ENCODE data around the gene GRIK3. TPM values are rescaled to one million over a fixed set of nuclear protein-coding genes. Genes with fewer than 3 reads are reported as not detected.

GRIK3 gene
- total and polyA plus RNA-seq, 2 of the 8 experiments (the other 6 are each of a cell fraction or from before 2014, with no cell fraction given): 2.1 to 3.4 TPM

DNA sequence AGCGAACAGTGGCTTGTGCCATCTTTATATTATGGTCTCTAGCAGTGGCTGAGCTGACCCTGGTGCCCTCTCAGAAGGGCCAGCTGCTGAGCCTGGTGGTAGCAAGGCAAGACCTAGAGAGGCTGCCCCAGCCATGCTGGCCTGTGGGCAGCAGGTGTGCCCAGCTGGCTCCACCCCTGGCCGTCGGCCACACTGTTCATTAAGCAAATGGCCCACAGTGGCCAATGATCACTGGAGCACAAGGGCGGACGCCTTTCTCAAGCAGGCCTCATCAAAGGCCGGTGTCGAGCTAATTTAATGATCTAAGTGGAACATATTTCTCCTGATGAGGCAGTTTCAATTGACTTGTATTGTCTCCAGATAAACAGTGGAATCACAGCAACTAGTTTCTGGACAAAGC is 89.4 kb downstream of the GRIK3 start:
- no peak overlapping the region for H3K23ac ChIP-seq (ENCODE audit: insufficient read length)
- no peak overlapping the region for H3K4me3 ChIP-seq (ENCODE audit: extremely low read depth in 1 of 4, insufficient read depth in 2 of 4, low read depth in 3 of 4, low read length in 4 of 4)
- no peaks in the 10 kb centered on the region for H4K20me1 ChIP-seq (replicated peaks in 1 of 2; ENCODE audit: control insufficient read depth in 1 of 2, insufficient read depth in 2 of 2, low read length in 2 of 2)
- CTCF ChIA-PET (ENCODE audit: partially characterized antibody): interaction anchor here (1.2 to 4.8 kb wide), 4 partner anchors 22 to 84 kb away, joined by 3 to 17 read pairs (median 4); no protein-coding TSS in a partner anchor
- no peak overlapping the region for H2BK20ac ChIP-seq (ENCODE audit: low read length)
- no peak overlapping the region for H2AFZ ChIP-seq (ENCODE audit: low read length)
- no peak overlapping the region for H2BK5ac ChIP-seq (ENCODE audit: low read depth, low read length)
- no peak overlapping the region for H3K9ac ChIP-seq (replicated peaks in 1 of 4; ENCODE audit: extremely low read depth in 1 of 4, low read depth in 3 of 4, low read length in 3 of 4)
- H3K18ac ChIP-seq (ENCODE audit: extremely low read depth, low read length): no peak overlapping the region
- no peaks in the 10 kb centered on the region for H3K27me3 ChIP-seq (replicated peaks in 1 of 4; ENCODE audit: control insufficient read depth in 3 of 4, extremely low read depth in 1 of 4, insufficient read depth in 3 of 4, low read length in 3 of 4)
- H3K4ac ChIP-seq (replicated peaks; ENCODE audit: insufficient read length, low read depth, low read length): no peak overlapping the region
- no peak overlapping the region for H4K5ac ChIP-seq (ENCODE audit: insufficient read length, low read depth, low read length)
- WGBS, 2 experiments (ENCODE audit: extremely low coverage in 1 of 2, insufficient coverage in 1 of 2, insufficient read length in 1 of 2, insufficient replicate concordance in 2 of 2, low coverage in 1 of 2, low lambda C conversion rate in 2 of 2, missing lambda C conversion rate in 1 of 2): 93% methylated on average over 7 of the region's 7 CpGs; no CpG with 5 or more reads in 1 of the 2 experiments
- POLR2A ChIA-PET (ENCODE audit: partially characterized antibody): interaction anchor here (1.3 kb wide), 1 partner anchor 10 kb away, joined by 4 read pairs; no protein-coding TSS in a partner anchor
- H2BK15ac ChIP-seq (ENCODE audit: low read length): no peak overlapping the region
- no peak overlapping the region for H3K14ac ChIP-seq (ENCODE audit: insufficient read length)
- FAIRE-seq (no peak), DNase-seq (ENCODE audit: low read depth in 1 of 2, low spot score in 2 of 2) (no peak)
- no peak overlapping the region for H3K56ac ChIP-seq (replicated peaks; ENCODE audit: insufficient read length, low read depth, low read length)
- H3K23me2 ChIP-seq (ENCODE audit: low read depth, low read length): no peaks in the 10 kb centered on the region
- no peak overlapping the region for H3K27ac ChIP-seq (ENCODE audit: low read depth, low read length)
- no peak overlapping the region for H2AK5ac ChIP-seq (ENCODE audit: low read depth, low read length)
- peaks cover 2 to 10% (median 5%) of the 10 kb centered on the region in 4 experiments; a peak in 5 of 7 replicates for H3K4me1 ChIP-seq (replicated peaks in 1 of 4; ENCODE audit: control insufficient read depth in 3 of 4, insufficient read depth in 4 of 4, low read length in 3 of 4)
- H4K8ac ChIP-seq (ENCODE audit: extremely low read depth, insufficient read depth, low read length): no peak overlapping the region
- no peaks in the 10 kb centered on the region for H3K9me3 ChIP-seq (ENCODE audit: insufficient read depth in 2 of 2, low read depth in 1 of 2, low read length in 1 of 2)
- H3K4me2 ChIP-seq (ENCODE audit: insufficient read depth in 1 of 2, low read depth in 2 of 2, low read length in 2 of 2): no peak overlapping the region
- H4K91ac ChIP-seq (replicated peaks; ENCODE audit: insufficient read length, low read length): no peak overlapping the region
- H3K79me2 ChIP-seq (ENCODE audit: control insufficient read depth in 1 of 2, insufficient read depth in 2 of 2, low read length in 2 of 2): no peaks in the 10 kb centered on the region
- H3K79me1 ChIP-seq (ENCODE audit: low read depth, low read length): no peaks in the 10 kb centered on the region
- H3K36me3 ChIP-seq (ENCODE audit: control insufficient read depth in 2 of 4, insufficient read depth in 4 of 4, low read length in 3 of 4): no peaks in the 10 kb centered on the region
- H2BK120ac ChIP-seq (replicated peaks; ENCODE audit: low read depth, low read length): no peak overlapping the region
- no peak overlapping the region for H2BK12ac ChIP-seq (ENCODE audit: low read depth, low read length)
- TF ChIP-seq KDM1A (IDR thresholded peaks at IDR 0.05; ENCODE audit: borderline replicate concordance, low read length): no peak
- no peak for TF ChIP-seq GABPA (IDR thresholded peaks at IDR 0.05; ENCODE audit: borderline replicate concordance, insufficient read depth, low read length)
- TF ChIP-seq POU5F1 (IDR thresholded peaks at IDR 0.05; ENCODE audit: low read depth, low read length): no peak
- TF ChIP-seq YY1 (IDR thresholded peaks at IDR 0.05; ENCODE audit: low read depth, low read length): no peak
- TF ChIP-seq EP300 (IDR thresholded peaks at IDR 0.05; ENCODE audit: borderline replicate concordance in 1 of 2, low read depth in 2 of 2, low read length in 2 of 2): no peak
- no peak for TF ChIP-seq KDM4A (IDR thresholded peaks at IDR 0.05; ENCODE audit: low read depth, low read length, severe bottlenecking)
- TF ChIP-seq JUN (IDR thresholded peaks at IDR 0.05; ENCODE audit: low read depth, low read length): no peak
